Pancreas (tissue), 10 donors: ENCODE data around the gene COQ8B. TPM values are rescaled to one million over a fixed set of nuclear protein-coding genes. Genes with fewer than 3 reads are reported as not detected.
A peak's percentile ranks its signal among the peaks of the same experiment; 100 is the strongest.

ENCODE experiments used
- ATAC-seq, 4 donors: fragments of 200-7000 bp; cut with Tn5 transposase; one replicate each; pipeline versions ENCODE4 v1.8.0 to v1.9.1; 2020; ENCODE audit warnings: mild to moderate bottlenecking in 4 of 4, moderate library complexity in 4 of 4
- DNase-seq, 6 donors: peaks; one replicate each; pipeline ENCODE4 v3.0.0-alpha.2; 2020
- FAIRE-seq: peaks from 2 replicates; lab custom pipeline; 2012; peaks lifted over from hg19 to GRCh38; lab: Jason Lieb, UNC
- H3K27ac ChIP-seq, 4 donors: fragments of 200-600 bp; sonication (generic); 1 replicate in 3 of 4; 2 replicates in 1 of 4; pipeline versions ENCODE4 v1.5.0 to v1.8.0; 2020
- H3K27me3 ChIP-seq, 4 donors: fragments of 200-600 bp; one replicate each; pipeline ENCODE4 v1.8.0; 2021
- H3K36me3 ChIP-seq, 3 donors: fragments of 200-600 bp; sonication (generic) in 1 of 3; one replicate each; pipeline versions ENCODE4 v1.5.0 to v1.8.0; 2020 to 2021
- H3K4me1 ChIP-seq, 3 donors: fragments of 200-600 bp; one replicate each; pipeline ENCODE4 v1.8.0; 2021
- H3K4me3 ChIP-seq, 4 donors: fragments of 200-600 bp; sonication (generic) in 2 of 4; one replicate each; pipeline versions ENCODE4 v1.5.0 to v1.8.0; 2020 to 2021
- H3K9me3 ChIP-seq, 4 donors: fragments of 200-600 bp; one replicate each; pipeline ENCODE4 v1.8.0; 2021
- CTCF ChIP-seq, 4 donors: fragments of 200-600 bp; sonication (generic) in 3 of 4; IDR thresholded peaks; one replicate each; pipeline versions ENCODE4 v1.5.0 to v1.8.0; 2021; ENCODE audit warnings: antibody characterized with exemption in 4 of 4
- WGBS, 2 donors: extraction: QIAGEN DNeasy Blood & Tissue Kit; methylation state at CpG; one replicate each; pipeline ENCODE4 v1.1.7; 2013; 5-methylcytosine and 5-hydroxymethylcytosine counted together
- intact Hi-C, 3 donors: fragments of 100-400 bp; cut with DNase I; formaldehyde crosslinking; loops; one replicate each; pipeline versions ENCODE4 v1.11.1 to v1.14.2; 2022
- polyA plus RNA-seq, 2 donors: library from polyadenylated mRNA; stranded (reverse); fragments of 200-250 nt; gene quantifications; one replicate each; pipeline ENCODE4 v1.2.3, GENCODE V29; 2013
- total RNA-seq, 6 donors: library from RNA; stranded (reverse); fragmentation: NEBNext Ultra II Directional in 4 of 6; extraction: Animal tissue kit (Norgen Biotek cat#: 25700) in 4 of 6; gene quantifications; one replicate each; pipeline versions ENCODE4 v1.2.1 to v1.2.4, GENCODE V29; 2021 to 2023
- donor health status: healthy with polysubstance abuse.
- donor health status: DM: no; HTN: no; CAD: no; lungs with moderate emphysema.
- donor health status: DM: no; HTN: no; CAD: no.
- donor health status: control.
- donor health status: control.
- donor health status: Bipolar disorder and iron deficiency.
- donor health status: DM: yes; HTN: yes; CAD: no.
- donor health status: DM: no; HTN: no; CAD: no.
- donor health status: DM: no; HTN: no; CAD: no.
- donor health status: DM: yes; HTN: yes; CAD: no.

COQ8B gene
- total and polyA plus RNA-seq, 8 donors = 12.7 to 44.2 (median 18.0) TPM

- FAIRE-seq = no peak
- peak overlapping the region in 2 of 4 donors; percentile 1 to 28 for H3K4me3 ChIP-seq
- WGBS, 2 donors = 50 to 53% methylated on average over 9 of the region's 9 CpGs
These were observed 38.0 kb upstream of the COQ8B start for GRCh38 chr19:40754611-40755247.

GRCh38 chr19:40752257-40752781 is 35.6 kb upstream of the COQ8B start:
- FAIRE-seq = no peak
- no peak for DNase-seq
- Histone ChIP-seq H3K36me3 (peaks cover 0 to 8% (median under 1%) of the 10 kb centered on the region in 3 donors), H3K27me3 (no peaks in the 10 kb centered on the region), H3K4me1 (peaks cover 0 to 38% (median 7%) of the 10 kb centered on the region in 3 donors), H3K9me3 (no peaks in the 10 kb centered on the region), H3K4me3 (peak overlapping the region; percentile 29 to 80 (median 49)), H3K27ac (peak overlapping the region in 1 of 4 donors; percentile 92)
- 56 to 65% methylated on average over 12 of the region's 12 CpGs for whole genome bisulfite sequencing, 2 donors
- ATAC-seq = no peak
- no peak for TF ChIP-seq CTCF (IDR thresholded peaks at IDR 0.05)
- intact Hi-C loops = no loop called here

More at GRCh38 chr19:40754611-40755247, 38.0 kb upstream of the COQ8B start:
- Histone ChIP-seq H3K9me3 (no peaks in the 10 kb centered on the region), H3K27me3 (no peaks in the 10 kb centered on the region), H3K27ac (peak overlapping the region in 2 of 4 donors; percentile 73 to 76), H3K4me1 (peaks cover 0 to 34% (median 7%) of the 10 kb centered on the region in 3 donors), H3K36me3 (peaks cover 4 to 31% (median 7%) of the 10 kb centered on the region in 3 donors)
- DNase-seq = peak in 2 of 6 donors; percentile 31 to 57
- intact Hi-C loops = no loop called here
- TF ChIP-seq CTCF (IDR thresholded peaks at IDR 0.05) = no peak
- peak in 1 of 4 donors; percentile 9 for ATAC-seq

DNA sequence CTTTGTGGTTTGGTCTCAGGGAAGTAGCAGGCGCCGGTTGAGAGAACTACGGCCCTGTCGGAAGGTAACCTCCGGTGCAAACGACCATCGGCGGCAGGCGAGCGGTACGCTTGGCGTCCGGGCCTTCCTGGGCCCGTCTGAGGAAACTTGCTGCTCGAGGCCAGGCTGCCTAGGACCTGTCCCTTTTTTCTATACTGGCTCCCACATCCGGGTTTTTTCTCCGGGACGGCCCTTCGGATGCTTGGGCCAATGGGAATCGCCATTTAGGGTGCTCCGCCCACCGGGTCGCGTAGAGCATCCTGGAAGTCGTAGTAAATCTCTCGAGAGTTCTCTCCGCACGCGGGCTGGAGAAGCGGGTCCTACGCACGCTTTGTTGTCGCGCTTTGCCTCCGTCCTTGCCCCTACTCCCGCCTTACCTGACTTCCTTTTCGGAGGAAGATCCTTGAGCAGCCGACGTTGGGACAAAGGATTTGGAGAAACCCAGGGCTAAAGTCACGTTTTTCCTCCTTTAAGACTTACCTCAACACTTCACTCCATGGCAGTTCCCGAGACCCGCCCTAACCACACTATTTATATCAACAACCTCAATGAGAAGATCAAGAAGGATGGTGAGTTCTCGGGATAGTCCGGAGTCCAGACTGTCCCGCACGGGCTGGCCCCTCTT is 34.3 kb upstream of the COQ8B start, which contains the start of gene SNRPA:
TSS of gene SNRPA (plus strand) at position 330 of the 664 bp plus-strand sequence. CDS start at position 536, 206 bp downstream.
- intact Hi-C loops = no loop called here
- WGBS, 2 donors = 0% methylated on average over 46 of the region's 46 CpGs
- Histone ChIP-seq H3K4me3 (peak within 1 kb of the TSS; percentile 37 to 80 (median 55)), H3K36me3 (peaks cover 0 to 4% (median 0%) of the 10 kb centered on the region in 3 donors), H3K9me3 (no peaks in the 10 kb centered on the region), H3K4me1 (peaks cover 0 to 36% (median 7%) of the 10 kb centered on the region in 3 donors), H3K27ac (peak within 1 kb of the TSS; percentile 80 to 92 (median 90)), H3K27me3 (no peaks in the 10 kb centered on the region)
- FAIRE-seq = no peak
- peak; percentile 84 to 90 (median 86) for ATAC-seq
- no peak for TF ChIP-seq CTCF (IDR thresholded peaks at IDR 0.05)
- peak; percentile 92 to 98 (median 96) for DNase-seq

- H3K9me3 ChIP-seq = no peaks in the 10 kb centered on the region
- intact Hi-C loops = no loop called here
- no peak for TF ChIP-seq CTCF (IDR thresholded peaks at IDR 0.05)
- WGBS, 2 donors = 0 to 1% methylated on average over 43 of the region's 43 CpGs
- H3K4me1 ChIP-seq = peaks cover 0 to 30% (median 7%) of the 10 kb centered on the region in 3 donors
- H3K36me3 ChIP-seq = no peaks in the 10 kb centered on the region
- H3K4me3 ChIP-seq = peak within 1 kb of the TSS; percentile 37 to 80 (median 55)
- H3K27me3 ChIP-seq = no peaks in the 10 kb centered on the region
- H3K27ac ChIP-seq = peak within 1 kb of the TSS; percentile 80 to 92 (median 90)
- ATAC-seq = peak; percentile 88 to 93 (median 90)
- peak; percentile 98 for FAIRE-seq
- DNase-seq = peak; percentile 96 to 100 (median 100)
These were observed 33.6 kb upstream of the COQ8B start, which contains the start of gene ACTMAP for GRCh38 chr19:40750058-40750873. TSS of gene ACTMAP (minus strand) at chr19:40750477. CDS start at chr19:40749803, 674 bp downstream.
